ENCODE measurements around the gene ESRRA. TPM values are rescaled to one million over a fixed set of nuclear protein-coding genes. Genes with fewer than 3 reads are reported as not detected.

Gene ESRRA
- total and polyA plus RNA-seq, 2 of the 13 experiments (the other 11 are each of a cell fraction or from before 2014, with no cell fraction given): 18.1 to 36.3 TPM

DNA sequence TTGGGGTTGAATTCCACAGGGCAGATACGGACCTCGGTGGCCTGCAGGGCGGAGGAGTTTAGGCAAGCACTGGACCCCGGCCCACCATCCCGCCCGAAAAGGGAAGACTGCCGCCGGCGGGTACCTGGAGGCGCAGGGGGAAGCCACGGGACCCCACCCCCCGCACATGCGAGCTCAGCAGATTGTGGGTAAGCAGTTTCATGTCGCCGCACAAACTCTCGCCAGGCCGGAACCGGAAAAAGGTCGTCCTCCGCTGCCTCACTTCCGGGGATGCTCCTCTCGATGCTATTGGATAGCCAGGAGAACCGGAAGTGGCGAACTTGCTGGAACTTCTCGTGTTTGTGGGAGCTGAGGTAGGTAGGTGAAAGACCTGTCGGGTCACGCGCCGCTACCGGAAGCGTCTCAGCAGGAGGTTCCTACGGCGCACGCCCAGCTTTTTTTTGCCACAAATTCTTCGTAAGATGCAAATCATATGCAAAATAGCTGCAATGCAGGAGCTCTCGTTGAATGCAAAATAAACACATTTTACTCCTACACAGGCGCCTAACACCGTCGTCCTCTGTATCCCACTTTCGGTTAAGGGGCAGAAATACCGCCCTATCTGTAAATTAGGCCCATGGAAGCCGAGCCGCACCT is 12.1 kb downstream of the ESRRA start, which contains the start of gene TRMT112 (continued):
- TF ChIP-seq, protein P1, sequence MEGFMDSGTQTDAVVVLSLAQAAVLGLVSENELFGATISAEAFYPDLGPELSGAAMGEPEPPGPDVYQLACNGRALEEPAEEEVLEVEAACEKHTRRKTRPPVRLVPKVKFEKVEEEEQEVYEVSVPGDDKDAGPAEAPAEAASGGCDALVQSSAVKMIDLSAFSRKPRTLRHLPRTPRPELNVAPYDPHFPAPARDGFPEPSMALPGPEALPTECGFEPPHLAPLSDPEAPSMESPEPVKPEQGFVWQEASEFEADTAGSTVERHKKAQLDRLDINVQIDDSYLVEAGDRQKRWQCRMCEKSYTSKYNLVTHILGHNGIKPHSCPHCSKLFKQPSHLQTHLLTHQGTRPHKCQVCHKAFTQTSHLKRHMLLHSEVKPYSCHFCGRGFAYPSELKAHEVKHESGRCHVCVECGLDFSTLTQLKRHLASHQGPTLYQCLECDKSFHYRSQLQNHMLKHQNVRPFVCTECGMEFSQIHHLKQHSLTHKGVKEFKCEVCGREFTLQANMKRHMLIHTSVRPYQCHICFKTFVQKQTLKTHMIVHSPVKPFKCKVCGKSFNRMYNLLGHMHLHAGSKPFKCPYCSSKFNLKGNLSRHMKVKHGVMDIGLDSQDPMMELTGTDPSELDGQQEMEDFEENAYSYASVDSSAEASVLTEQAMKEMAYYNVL (CRISPR knock-in tag; IDR thresholded peaks at IDR 0.05; ENCODE audit: borderline replicate concordance): no peak; the same call in 1 of the 2 replicates
- TF ChIP-seq CENPT (CRISPR knock-in tag; IDR thresholded peaks at IDR 0.05; ENCODE audit: low read depth) (no peak), ATF7-NPFF (CRISPR knock-in tag; IDR thresholded peaks at IDR 0.05; ENCODE audit: low read depth) (no peak; the same call in 1 of the 2 replicates), MEIS2 (CRISPR knock-in tag; IDR thresholded peaks at IDR 0.05) (no peak), RBM22 (optimal IDR thresholded peaks at IDR 0.05; ENCODE audit: low read length) (no peak), ZNF878 (CRISPR knock-in tag; IDR thresholded peaks at IDR 0.05) (peak; percentile 77; the same call in 1 of the 2 replicates), ARHGAP35 (CRISPR knock-in tag; IDR thresholded peaks at IDR 0.05; ENCODE audit: borderline replicate concordance) (0 out of 2 replicates have a peak, but pooled peaks have one; percentile 48), ZNF773 (CRISPR knock-in tag; IDR thresholded peaks at IDR 0.05; ENCODE audit: borderline replicate concordance) (no peak), ZNF160 (CRISPR knock-in tag; IDR thresholded peaks at IDR 0.05) (0 out of 2 replicates have a peak, but pooled peaks have one; percentile 31)
- TF ChIP-seq, protein P2, sequence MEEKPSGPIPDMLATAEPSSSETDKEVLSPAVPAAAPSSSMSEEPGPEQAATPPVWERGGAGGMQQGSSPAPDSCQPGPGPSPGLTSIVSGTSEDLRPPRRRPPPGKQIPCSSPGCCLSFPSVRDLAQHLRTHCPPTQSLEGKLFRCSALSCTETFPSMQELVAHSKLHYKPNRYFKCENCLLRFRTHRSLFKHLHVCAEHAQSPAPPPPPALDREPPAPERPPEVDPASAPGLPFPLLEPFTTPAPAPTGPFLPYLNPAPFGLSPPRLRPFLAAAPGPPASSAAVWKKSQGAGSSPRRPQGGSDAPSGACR (CRISPR knock-in tag; IDR thresholded peaks at IDR 0.05): no peak
- TF ChIP-seq, protein P3, sequence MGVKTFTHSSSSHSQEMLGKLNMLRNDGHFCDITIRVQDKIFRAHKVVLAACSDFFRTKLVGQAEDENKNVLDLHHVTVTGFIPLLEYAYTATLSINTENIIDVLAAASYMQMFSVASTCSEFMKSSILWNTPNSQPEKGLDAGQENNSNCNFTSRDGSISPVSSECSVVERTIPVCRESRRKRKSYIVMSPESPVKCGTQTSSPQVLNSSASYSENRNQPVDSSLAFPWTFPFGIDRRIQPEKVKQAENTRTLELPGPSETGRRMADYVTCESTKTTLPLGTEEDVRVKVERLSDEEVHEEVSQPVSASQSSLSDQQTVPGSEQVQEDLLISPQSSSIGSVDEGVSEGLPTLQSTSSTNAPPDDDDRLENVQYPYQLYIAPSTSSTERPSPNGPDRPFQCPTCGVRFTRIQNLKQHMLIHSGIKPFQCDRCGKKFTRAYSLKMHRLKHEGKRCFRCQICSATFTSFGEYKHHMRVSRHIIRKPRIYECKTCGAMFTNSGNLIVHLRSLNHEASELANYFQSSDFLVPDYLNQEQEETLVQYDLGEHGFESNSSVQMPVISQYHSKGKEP (CRISPR knock-in tag; IDR thresholded peaks at IDR 0.05): no peak
- TF ChIP-seq, protein P4, sequence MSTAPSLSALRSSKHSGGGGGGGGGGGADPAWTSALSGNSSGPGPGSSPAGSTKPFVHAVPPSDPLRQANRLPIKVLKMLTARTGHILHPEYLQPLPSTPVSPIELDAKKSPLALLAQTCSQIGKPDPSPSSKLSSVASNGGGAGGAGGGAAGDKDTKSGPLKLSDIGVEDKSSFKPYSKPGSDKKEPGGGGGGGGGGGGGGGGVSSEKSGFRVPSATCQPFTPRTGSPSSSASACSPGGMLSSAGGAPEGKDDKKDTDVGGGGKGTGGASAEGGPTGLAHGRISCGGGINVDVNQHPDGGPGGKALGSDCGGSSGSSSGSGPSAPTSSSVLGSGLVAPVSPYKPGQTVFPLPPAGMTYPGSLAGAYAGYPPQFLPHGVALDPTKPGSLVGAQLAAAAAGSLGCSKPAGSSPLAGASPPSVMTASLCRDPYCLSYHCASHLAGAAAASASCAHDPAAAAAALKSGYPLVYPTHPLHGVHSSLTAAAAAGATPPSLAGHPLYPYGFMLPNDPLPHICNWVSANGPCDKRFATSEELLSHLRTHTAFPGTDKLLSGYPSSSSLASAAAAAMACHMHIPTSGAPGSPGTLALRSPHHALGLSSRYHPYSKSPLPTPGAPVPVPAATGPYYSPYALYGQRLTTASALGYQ (CRISPR knock-in tag; IDR thresholded peaks at IDR 0.05): no peak
- TF ChIP-seq, protein P5, sequence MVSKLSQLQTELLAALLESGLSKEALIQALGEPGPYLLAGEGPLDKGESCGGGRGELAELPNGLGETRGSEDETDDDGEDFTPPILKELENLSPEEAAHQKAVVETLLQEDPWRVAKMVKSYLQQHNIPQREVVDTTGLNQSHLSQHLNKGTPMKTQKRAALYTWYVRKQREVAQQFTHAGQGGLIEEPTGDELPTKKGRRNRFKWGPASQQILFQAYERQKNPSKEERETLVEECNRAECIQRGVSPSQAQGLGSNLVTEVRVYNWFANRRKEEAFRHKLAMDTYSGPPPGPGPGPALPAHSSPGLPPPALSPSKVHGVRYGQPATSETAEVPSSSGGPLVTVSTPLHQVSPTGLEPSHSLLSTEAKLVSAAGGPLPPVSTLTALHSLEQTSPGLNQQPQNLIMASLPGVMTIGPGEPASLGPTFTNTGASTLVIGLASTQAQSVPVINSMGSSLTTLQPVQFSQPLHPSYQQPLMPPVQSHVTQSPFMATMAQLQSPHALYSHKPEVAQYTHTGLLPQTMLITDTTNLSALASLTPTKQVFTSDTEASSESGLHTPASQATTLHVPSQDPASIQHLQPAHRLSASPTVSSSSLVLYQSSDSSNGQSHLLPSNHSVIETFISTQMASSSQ (IDR thresholded peaks at IDR 0.05; ENCODE audit: low read depth): no peak
- TF ChIP-seq, protein P5 (CRISPR knock-in tag; IDR thresholded peaks at IDR 0.05; ENCODE audit: borderline replicate concordance): 0 out of 2 replicates have a peak, but pooled peaks have one; percentile 25
